Fibroblast of upper back skin (primary cell): ENCODE data around the gene METRN.

Experiments used
- DNase-seq: peaks from one replicate; pipeline ENCODE4 v3.0.0-alpha.2; 2013

The METRN gene

GRCh38 chr16:714558-715476 lies at the start of gene METRN:
TSS of gene METRN (plus strand) at chr16:715118. CDS start at chr16:715290, 172 bp downstream.
- peak; percentile 82 for DNase-seq

DNA sequence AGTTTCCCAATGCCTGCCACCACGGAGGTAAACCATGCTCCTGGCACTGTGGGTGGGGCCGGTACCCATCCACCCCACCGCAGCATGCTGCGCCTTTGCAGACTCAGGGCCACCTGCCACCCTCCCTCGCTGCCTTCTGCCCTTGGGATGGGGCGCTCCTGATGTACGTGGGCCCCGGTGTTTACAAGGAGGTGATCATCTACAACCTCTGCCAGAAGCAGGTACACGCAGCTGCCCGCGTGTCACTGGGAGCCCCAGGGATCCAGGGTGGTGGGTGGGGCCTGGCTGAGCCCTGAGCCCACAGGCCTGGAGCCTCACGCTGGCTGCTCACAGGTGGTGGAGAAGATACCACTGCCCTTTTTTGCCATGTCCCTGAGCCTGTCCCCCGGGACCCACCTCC lies 48.3 kb upstream of the METRN start:
- DNase-seq, result no peak

GRCh38 chr16:667113-667779 lies 47.7 kb upstream of the METRN start:
- DNase-seq, result no peak

DNA sequence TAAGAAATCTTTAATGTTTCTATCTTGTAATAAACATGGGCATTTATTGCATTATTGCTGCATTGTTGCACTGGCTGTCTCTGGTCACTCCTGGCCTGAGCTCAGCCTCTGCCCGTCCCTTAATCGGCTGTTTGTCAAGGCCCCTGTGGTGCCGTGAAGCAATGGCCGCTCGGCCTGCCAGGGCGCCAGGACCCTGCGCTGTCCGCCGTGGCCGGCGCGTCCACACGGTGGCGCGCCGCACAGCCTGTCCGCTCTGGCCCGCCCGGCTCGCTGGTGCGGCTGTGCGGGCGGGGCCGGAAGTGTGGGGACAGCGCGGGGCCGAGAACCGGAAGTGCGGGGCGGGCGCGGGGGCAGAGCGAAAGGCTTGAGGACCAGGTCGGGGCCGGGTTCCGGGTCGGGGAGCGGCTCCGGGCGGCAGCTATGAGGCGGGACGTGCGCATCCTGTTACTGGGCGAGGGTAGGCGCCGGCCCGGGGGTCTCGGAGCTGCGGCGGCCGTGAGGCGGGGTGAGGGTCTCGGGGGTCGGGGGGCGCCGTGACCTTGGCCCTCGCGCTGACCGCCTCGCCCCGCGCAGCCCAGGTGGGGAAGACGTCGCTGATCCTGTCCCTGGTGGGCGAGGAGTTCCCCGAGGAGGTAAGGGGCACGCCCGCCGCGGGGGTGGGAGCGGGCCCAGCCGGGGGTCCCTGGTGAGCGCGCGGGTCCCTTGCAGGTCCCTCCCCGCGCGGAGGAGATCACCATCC lies 47.0 kb upstream of the METRN start, which contains the start of gene RHOT2:
Gene RHOT2 (plus strand): TSS at position 353 of the 739 bp plus-strand sequence. CDS start 68 bp downstream, at position 421.
- peak; percentile 88 for DNase-seq

DNA sequence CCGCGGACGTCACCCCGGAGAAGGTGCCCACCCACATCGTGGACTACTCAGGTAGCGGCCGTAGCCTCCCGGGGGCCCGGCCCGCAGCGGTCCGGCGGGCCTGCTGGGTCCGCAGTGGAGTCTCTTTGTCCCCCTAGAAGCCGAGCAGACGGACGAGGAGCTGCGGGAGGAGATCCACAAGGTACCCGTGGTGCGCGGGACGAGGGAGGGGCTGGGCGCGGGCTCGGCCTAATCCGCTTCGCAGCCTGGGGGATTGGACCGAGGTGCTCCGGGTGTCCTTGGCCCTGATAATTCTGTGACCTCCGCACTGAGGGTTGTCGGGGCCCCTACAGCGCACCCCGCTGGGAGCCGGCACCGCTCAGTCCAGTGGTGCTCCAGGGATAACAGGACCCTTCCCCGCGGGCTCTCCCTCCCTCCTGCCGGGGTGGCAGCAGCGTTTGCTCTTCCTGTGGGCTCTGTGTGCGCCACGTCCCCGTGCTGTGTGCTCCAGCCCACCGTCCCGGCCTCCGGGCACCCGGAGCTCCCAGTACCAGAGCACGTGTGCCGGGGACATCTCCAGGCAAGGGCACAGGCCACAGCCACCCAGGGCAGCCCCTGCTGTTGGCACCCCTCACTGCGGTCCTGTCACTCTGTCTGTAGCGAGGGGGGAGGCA lies 46.3 kb upstream of the METRN start:
- no peak for DNase-seq

- DNase-seq, result no peak
Observed at GRCh38 chr16:669666-670065, 45.3 kb upstream of the METRN start.

GRCh38 chr16:670485-671352 lies 44.2 kb upstream of the METRN start:
- DNase-seq, result no peak

DNA sequence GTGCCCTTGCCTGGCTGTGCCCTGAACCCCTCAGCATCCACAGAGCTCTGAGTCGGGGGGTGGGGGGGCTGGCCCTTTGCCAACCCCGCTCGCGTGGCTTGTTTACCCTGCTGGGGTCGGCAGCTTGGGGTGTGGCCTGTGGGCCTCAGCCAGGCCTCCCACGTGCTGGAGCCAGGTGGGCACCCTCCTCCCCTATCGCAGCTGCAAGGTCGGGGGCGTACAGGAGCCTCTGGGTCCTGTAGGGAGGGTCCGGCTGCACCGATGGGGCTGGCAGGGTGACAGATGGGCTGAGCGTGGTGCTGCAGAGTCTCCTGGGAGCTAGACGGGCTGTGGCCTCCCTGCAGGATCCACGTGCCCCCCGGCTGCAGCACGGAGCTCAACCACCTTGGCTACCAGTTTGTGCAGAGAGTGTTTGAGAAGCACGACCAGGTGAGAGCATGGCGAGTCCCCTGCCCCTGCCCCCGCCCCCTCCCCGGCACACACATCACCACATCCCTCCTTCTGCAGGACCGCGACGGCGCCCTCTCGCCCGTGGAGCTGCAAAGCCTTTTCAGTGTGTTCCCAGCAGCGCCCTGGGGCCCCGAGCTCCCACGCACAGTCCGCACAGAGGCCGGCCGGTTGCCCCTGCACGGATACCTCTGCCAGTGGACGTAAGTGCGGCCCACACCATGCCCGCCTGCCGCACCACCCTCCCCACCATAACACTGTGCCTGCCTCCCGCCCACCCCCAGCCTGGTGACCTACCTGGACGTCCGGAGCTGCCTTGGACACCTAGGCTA lies 43.4 kb upstream of the METRN start:
- DNase-seq, result no peak

DNA sequence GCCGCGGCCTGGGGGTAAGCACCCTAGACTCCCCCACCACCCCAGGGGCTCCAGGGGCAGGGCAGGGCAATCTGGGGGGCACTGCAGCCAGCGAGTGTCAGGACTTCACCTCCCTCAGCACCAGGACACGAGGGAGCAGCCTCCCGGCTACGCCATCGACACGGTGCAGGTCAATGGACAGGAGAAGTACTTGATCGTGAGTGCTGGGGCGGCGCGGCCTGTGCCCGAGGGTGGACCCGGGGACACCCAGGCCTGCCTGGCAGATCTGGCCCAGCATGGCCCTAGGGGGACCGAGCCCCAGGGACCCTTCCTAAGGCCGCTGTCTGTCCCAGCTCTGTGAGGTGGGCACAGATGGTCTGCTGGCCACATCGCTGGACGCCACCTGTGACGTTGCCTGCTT lies 42.5 kb upstream of the METRN start:
- no peak for DNase-seq

GRCh38 chr16:672851-673250 lies 42.1 kb upstream of the METRN start:
- DNase-seq, result no peak

DNA sequence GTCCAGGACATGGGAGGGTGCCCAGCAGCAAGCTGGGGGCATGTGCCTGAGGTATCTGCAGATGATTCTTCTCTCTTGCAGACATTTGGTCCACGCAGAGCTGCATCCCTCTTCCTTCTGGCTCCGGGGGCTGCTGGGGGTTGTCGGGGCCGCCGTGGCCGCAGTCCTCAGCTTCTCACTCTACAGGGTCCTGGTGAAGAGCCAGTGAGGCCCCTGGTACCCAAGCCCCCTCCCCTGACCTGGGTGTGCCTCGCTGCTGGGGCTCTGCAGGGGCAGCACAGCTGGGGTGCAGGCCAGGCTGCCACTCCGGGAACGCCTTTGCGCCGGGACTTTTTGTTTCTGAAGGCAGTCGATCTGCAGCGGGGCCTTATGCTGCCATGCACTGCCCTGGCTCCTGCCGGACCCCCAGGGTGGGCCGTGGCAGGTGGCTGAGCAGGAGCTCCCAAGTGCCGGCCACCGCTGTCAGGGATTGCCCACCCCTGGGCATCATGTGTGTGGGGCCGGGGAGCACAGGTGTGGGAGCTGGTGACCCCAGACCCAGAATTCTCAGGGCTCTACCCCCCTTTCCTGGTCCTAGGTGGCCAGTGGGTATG lies 41.4 kb upstream of the METRN start:
- DNase-seq, result no peak

- DNase-seq, result no peak
Observed at GRCh38 chr16:674214-674881, 40.6 kb upstream of the METRN start.

GRCh38 chr16:674968-675883 lies 39.7 kb upstream of the METRN start, which contains the start of gene RHBDL1:
TSS of gene RHBDL1 (plus strand) at chr16:675671. CDS start at chr16:675791, 120 bp downstream.
- peak; percentile 43 for DNase-seq

DNA sequence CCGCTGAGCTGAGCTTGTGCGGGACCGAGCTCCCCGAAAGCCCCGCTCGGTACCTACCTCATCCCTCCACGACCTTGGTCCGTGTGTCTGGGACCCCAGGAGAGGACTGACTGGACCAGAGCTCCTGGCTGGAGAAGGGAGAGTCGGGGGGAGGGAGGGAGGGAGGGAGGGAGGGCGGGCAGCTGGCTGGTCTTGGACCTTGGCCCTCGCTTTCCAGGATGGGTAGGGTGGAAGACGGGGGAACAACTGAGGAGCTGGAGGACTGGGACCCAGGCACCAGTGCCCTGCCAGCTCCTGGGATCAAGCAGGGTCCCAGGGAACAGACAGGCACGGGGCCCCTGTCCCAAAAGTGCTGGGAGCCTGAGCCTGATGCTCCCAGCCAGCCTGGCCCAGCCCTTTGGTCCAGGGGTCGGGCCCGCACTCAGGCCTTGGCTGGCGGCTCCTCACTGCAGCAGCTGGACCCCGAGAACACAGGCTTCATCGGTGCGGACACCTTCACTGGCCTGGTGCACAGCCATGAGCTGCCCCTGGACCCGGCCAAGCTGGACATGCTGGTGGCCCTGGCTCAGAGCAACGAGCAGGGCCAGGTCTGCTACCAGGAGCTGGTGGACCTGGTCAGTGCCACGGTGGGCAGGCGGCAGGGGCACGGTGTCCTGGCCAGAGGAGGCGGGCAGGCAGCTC lies 38.9 kb upstream of the METRN start:
- DNase-seq, result no peak

- DNase-seq, result no peak
Observed at GRCh38 chr16:676565-676902, 38.4 kb upstream of the METRN start.

- no peak for DNase-seq
Observed at GRCh38 chr16:676913-677312, 38.0 kb upstream of the METRN start.

GRCh38 chr16:677316-678190 lies 37.4 kb upstream of the METRN start:
- DNase-seq, result no peak
